Colonic mucosa (tissue), 4 donors: ENCODE measurements around the gene AKAP12. TPM values are rescaled to one million over a fixed set of nuclear protein-coding genes. Genes with fewer than 3 reads are reported as not detected.

ENCODE experiments used
- DNase-seq: peaks from one replicate; pipeline ENCODE4 v3.0.0-alpha.2; 2020
- H3K27ac ChIP-seq: fragments of 200-600 bp; one replicate; pipeline ENCODE4 v1.8.0; 2021
- H3K27me3 ChIP-seq: fragments of 200-600 bp; one replicate; pipeline ENCODE4 v1.8.0; 2021
- H3K36me3 ChIP-seq: fragments of 200-600 bp; one replicate; pipeline ENCODE4 v1.8.0; 2021
- H3K4me1 ChIP-seq: fragments of 200-600 bp; one replicate; pipeline ENCODE4 v1.8.0; 2021; ENCODE audit warnings: mild to moderate bottlenecking
- H3K4me3 ChIP-seq: fragments of 200-600 bp; one replicate; pipeline ENCODE4 v1.8.0; 2021
- H3K9ac ChIP-seq, 2 donors: one replicate each; pipeline ENCODE4 v1.7.0; 2013; ENCODE audit warnings: control low read depth in 2 of 2, low read depth in 2 of 2, low read length in 2 of 2
- H3K9me3 ChIP-seq: fragments of 200-600 bp; one replicate; pipeline ENCODE4 v1.8.0; 2021
- CTCF ChIP-seq: fragments of 200-600 bp; IDR thresholded peaks from one replicate; pipeline ENCODE4 v1.8.0; 2022; ENCODE audit warnings: antibody characterized with exemption, mild to moderate bottlenecking
- intact Hi-C: fragments of 100-400 bp; cut with DNase I; formaldehyde crosslinking; loops from one replicate; pipeline ENCODE4 v1.14.1; 2022
- total RNA-seq, 2 donors: library from RNA; stranded (reverse); fragmentation: NEBNext Ultra II Directional in 1 of 2; extraction: Animal tissue kit (Norgen Biotek cat#: 25700) in 1 of 2; gene quantifications; one replicate each; pipeline ENCODE4 v1.2.1, GENCODE V29; 2021
- donor health status: healthy.
- donor health status: DM: no; HTN: no; CAD: no.
- donor health status: DM: no; HTN: no; CAD: no.

Gene AKAP12
- 10 to 100 TPM in 1 of 2 donors, 1 to 10 TPM in 1; 3.9 to 38.8 TPM for total RNA-seq

GRCh38 chr6:151239603-151240035 lies at the start of gene AKAP12:
TSS of gene AKAP12 (plus strand) at chr6:151239967. CDS start at chr6:151240563, 596 bp downstream.
- peaks cover 20% of the 10 kb centered on the region for H3K27me3 ChIP-seq
- intact Hi-C loops, result no loop called here
- no peaks in the 10 kb centered on the region for H3K4me1 ChIP-seq
- H3K36me3 ChIP-seq, result no peaks in the 10 kb centered on the region
- H3K9me3 ChIP-seq, result no peaks in the 10 kb centered on the region
- peak within 1 kb of the TSS; percentile 70 for H3K27ac ChIP-seq
- peak; percentile 20 for DNase-seq
- peak within 1 kb of the TSS; percentile 47 for H3K4me3 ChIP-seq
- peak within 1 kb of the TSS; percentile 12 to 78 for H3K9ac ChIP-seq
- no peak for TF ChIP-seq CTCF

GRCh38 chr6:151191527-151191926 lies 48.2 kb upstream of the AKAP12 start:
- DNase-seq, result no peak
- no peak overlapping the region for H3K9ac ChIP-seq
- no peaks in the 10 kb centered on the region for H3K36me3 ChIP-seq
- H3K4me1 ChIP-seq, result no peaks in the 10 kb centered on the region
- H3K27me3 ChIP-seq, result no peaks in the 10 kb centered on the region
- no peaks in the 10 kb centered on the region for H3K9me3 ChIP-seq
- no peak overlapping the region for H3K27ac ChIP-seq
- no peak for TF ChIP-seq CTCF
- intact Hi-C loops, result no loop called here
- no peak overlapping the region for H3K4me3 ChIP-seq

- Histone ChIP-seq H3K27me3 (no peaks in the 10 kb centered on the region), H3K4me3 (no peak overlapping the region), H3K9me3 (no peaks in the 10 kb centered on the region), H3K9ac (no peak overlapping the region), H3K36me3 (no peaks in the 10 kb centered on the region), H3K4me1 (no peaks in the 10 kb centered on the region), H3K27ac (no peak overlapping the region)
- intact Hi-C loops, result no loop called here
- TF ChIP-seq CTCF, result no peak
- peak; percentile 42 for DNase-seq
These were observed 43.2 kb upstream of the AKAP12 start for GRCh38 chr6:151196555-151196954.

GRCh38 chr6:151197556-151197955 lies 42.2 kb upstream of the AKAP12 start:
- intact Hi-C loops, result no loop called here
- H3K36me3 ChIP-seq, result no peaks in the 10 kb centered on the region
- no peak for TF ChIP-seq CTCF

GRCh38 chr6:151199991-151200390 lies 39.8 kb upstream of the AKAP12 start:
- Histone ChIP-seq H3K9ac (no peak overlapping the region), H3K27me3 (no peaks in the 10 kb centered on the region), H3K9me3 (no peaks in the 10 kb centered on the region), H3K27ac (no peak overlapping the region), H3K4me3 (no peak overlapping the region), H3K4me1 (no peaks in the 10 kb centered on the region), H3K36me3 (no peaks in the 10 kb centered on the region)
- no peak for TF ChIP-seq CTCF
- intact Hi-C loops, result no loop called here
- DNase-seq, result no peak

More at GRCh38 chr6:151197556-151197955, 42.2 kb upstream of the AKAP12 start:
- Histone ChIP-seq H3K9ac (no peak overlapping the region), H3K4me1 (no peaks in the 10 kb centered on the region), H3K27me3 (no peaks in the 10 kb centered on the region), H3K9me3 (no peaks in the 10 kb centered on the region), H3K27ac (no peak overlapping the region), H3K4me3 (no peak overlapping the region)
- no peak for DNase-seq
